Bronchial epithelial cell (primary cell): Measurements from ENCODE around the gene POLR1H. TPM values are rescaled to one million over a fixed set of nuclear protein-coding genes. Genes with fewer than 3 reads are reported as not detected.
A peak's percentile ranks its signal among the peaks of the same experiment; 100 is the strongest.

Experiments
- DNase-seq: peaks from one replicate; pipeline ENCODE4 v3.0.0-alpha.2; 2010; ENCODE audit warnings: low read depth
- FAIRE-seq: peaks from 2 replicates; lab custom pipeline; 2011; peaks lifted over from hg19 to GRCh38; lab: Jason Lieb, UNC
- H3K27me3 ChIP-seq: 2 replicates; pipeline ENCODE4 v1.5.1; 2011; ENCODE audit warnings: low read length; ENCODE audit not compliant: control insufficient read depth, insufficient read depth
- H3K36me3 ChIP-seq: 2 replicates; pipeline ENCODE4 v1.5.1; 2011; ENCODE audit warnings: low read length; ENCODE audit not compliant: control insufficient read depth, insufficient read depth
- H3K4me3 ChIP-seq: 2 replicates; pipeline ENCODE4 v1.5.1; 2011; ENCODE audit warnings: mild to moderate bottlenecking, low read depth, low read length, control low read depth
- CTCF ChIP-seq: IDR thresholded peaks from 2 replicates; pipeline ENCODE4 v1.5.1; 2011; ENCODE audit warnings: mild to moderate bottlenecking, moderate library complexity, low read length, control low read depth, inconsistent platforms; ENCODE audit not compliant: insufficient read depth, severe bottlenecking
- total RNA-seq: library from RNA; depleted of rRNA; stranded (reverse); fragments of >200 nt; gene quantifications from 2 replicates; pipeline ENCODE4 v1.2.1, GENCODE V29; 2014

POLR1H gene
- total RNA-seq, 1 donor from 2014 or later = 62.1 TPM

GRCh38 chr6:30101444-30102413, 40.7 kb downstream of the POLR1H start:
- peak; percentile 28 for TF ChIP-seq CTCF
- DNase-seq (peak; percentile 76), FAIRE-seq (no peak)
- Histone ChIP-seq H3K36me3 (no peaks in the 10 kb centered on the region), H3K27me3 (no peaks in the 10 kb centered on the region), H3K4me3 (peak overlapping the region; percentile 31)

DNA sequence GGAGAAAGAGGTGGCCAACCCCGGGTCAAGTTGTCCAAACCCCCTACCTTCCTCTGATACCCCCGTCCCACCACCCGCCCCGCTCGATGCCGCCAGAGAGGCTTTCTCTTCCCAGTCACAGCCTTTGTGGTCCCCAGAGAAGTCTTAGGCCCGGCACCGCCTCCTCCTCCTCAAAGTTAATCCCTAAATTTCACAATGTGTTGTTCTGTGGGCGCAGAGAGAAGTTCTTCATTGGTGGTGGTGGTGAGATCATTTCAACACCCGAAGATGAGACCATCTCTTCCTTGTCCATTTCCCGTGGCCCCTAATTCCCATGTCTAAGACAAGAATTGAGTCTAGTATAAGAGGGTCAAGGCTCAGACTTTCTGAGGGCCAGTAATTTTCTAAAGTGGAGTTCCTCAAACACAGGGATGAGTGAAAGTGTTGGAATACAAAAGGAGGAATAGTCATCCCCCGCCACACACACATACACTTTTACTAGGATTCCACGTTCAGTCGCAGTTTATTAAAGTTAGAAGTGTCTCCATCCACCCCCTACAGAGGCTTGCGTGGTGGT, 41.4 kb downstream of the POLR1H start:
- TF ChIP-seq CTCF = no peak
- DNase-seq (peak; percentile 19), FAIRE-seq (no peak)
- Histone ChIP-seq H3K36me3 (no peaks in the 10 kb centered on the region), H3K4me3 (peak overlapping the region; percentile 31), H3K27me3 (no peaks in the 10 kb centered on the region)

- Histone ChIP-seq H3K36me3 (no peaks in the 10 kb centered on the region), H3K27me3 (no peaks in the 10 kb centered on the region), H3K4me3 (peak overlapping the region; percentile 37)
- DNase-seq (peak; percentile 74), FAIRE-seq (no peak)
- peak; percentile 93 for TF ChIP-seq CTCF
Measured at GRCh38 chr6:30102970-30103871, 42.2 kb downstream of the POLR1H start.

DNA sequence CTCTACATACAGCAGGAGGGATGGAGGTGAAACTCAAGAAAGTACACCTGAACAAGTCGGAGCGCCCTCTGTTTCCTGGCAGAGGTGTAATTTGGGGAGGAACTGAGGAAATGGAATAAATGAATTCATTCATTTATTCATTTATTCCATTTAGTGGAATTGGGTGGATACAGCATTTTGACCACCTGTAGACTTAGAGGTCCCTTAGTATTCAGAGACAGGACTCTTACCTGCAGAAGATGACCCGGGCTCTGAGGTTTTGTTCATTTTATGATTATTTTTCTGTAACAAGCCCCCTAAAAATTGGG, 42.8 kb downstream of the POLR1H start:
- no peak for FAIRE-seq
- no peak for DNase-seq
- H3K36me3 ChIP-seq = no peaks in the 10 kb centered on the region
- H3K27me3 ChIP-seq = no peaks in the 10 kb centered on the region
- peak overlapping the region; percentile 37 for H3K4me3 ChIP-seq
- no peak for TF ChIP-seq CTCF

GRCh38 chr6:30104661-30105060, 43.6 kb downstream of the POLR1H start:
- Histone ChIP-seq H3K36me3 (no peaks in the 10 kb centered on the region), H3K27me3 (no peaks in the 10 kb centered on the region), H3K4me3 (no peak overlapping the region)
- DNase-seq = no peak
- TF ChIP-seq CTCF = no peak
- FAIRE-seq = no peak
